Neural cell (in vitro differentiated cells): ENCODE data around the gene GRM5. TPM values are rescaled to one million over a fixed set of nuclear protein-coding genes. Genes with fewer than 3 reads are reported as not detected.

Experiments
- H2AFZ ChIP-seq: fragments of 200-600, 300-800 bp; sonication (generic), shearing (Covaris generic); 2 replicates; pipeline ENCODE4 v1.6.0; 2014; ENCODE audit warnings: low read depth, mild to moderate bottlenecking, antibody characterized with exemption, low read length, moderate library complexity
- H3F3A ChIP-seq: fragments of 200-600 bp; shearing (Covaris generic); 2 replicates; pipeline ENCODE4 v1.6.1; 2016; ENCODE audit warnings: mild to moderate bottlenecking, moderate library complexity, mixed read lengths, antibody characterized with exemption, low read length; ENCODE audit not compliant: insufficient read depth, poor library complexity, severe bottlenecking
- H3K27ac ChIP-seq: fragments of 200-600, 300-800 bp; sonication (generic), shearing (Covaris generic); 2 replicates; pipeline ENCODE4 v1.5.1; 2014; ENCODE audit warnings: mild to moderate bottlenecking, low read length, moderate library complexity
- H3K27me3 ChIP-seq: fragments of 300-800, 200-600 bp; sonication (generic), shearing (Covaris generic); 2 replicates; pipeline ENCODE4 v1.6.0; 2014; ENCODE audit warnings: mild to moderate bottlenecking, low read depth, low read length, moderate library complexity; ENCODE audit not compliant: insufficient read depth
- H3K36me3 ChIP-seq: fragments of 300-800, 200-600 bp; sonication (generic), shearing (Covaris generic); 2 replicates; pipeline ENCODE4 v1.5.1; 2014; ENCODE audit warnings: mild to moderate bottlenecking, antibody characterized with exemption, low read length, moderate library complexity; ENCODE audit not compliant: insufficient read depth
- H3K4me2 ChIP-seq: fragments of 300-800, 200-600 bp; sonication (generic), shearing (Covaris generic); 2 replicates; pipeline ENCODE4 v1.6.0; 2014; ENCODE audit warnings: mild to moderate bottlenecking, low read length
- H3K4me3 ChIP-seq: fragments of 300-800, 200-600 bp; sonication (generic), shearing (Covaris generic); 2 replicates; pipeline ENCODE4 v1.5.1; 2014; ENCODE audit warnings: mild to moderate bottlenecking, low read length, moderate library complexity
- H3K79me2 ChIP-seq: fragments of 200-600 bp; shearing (Covaris generic); replicated peaks from 2 replicates; pipeline ENCODE4 v1.6.0; 2014; ENCODE audit warnings: mild to moderate bottlenecking, low read length, moderate library complexity; ENCODE audit not compliant: insufficient read depth
- H3K9ac ChIP-seq: fragments of 300-800, 200-600 bp; sonication (generic), shearing (Covaris generic); 2 replicates; pipeline ENCODE4 v1.6.1; 2016; ENCODE audit warnings: mild to moderate bottlenecking, low read length, mixed read lengths
- H3K9me2 ChIP-seq: fragments of 200-600 bp; shearing (Covaris generic); 2 replicates; pipeline ENCODE4 v1.6.1; 2016; ENCODE audit warnings: mild to moderate bottlenecking, low read length, mixed read lengths; ENCODE audit not compliant: insufficient read depth
- H3K9me3 ChIP-seq: fragments of 200-600, 300-800 bp; sonication (generic), shearing (Covaris generic); 2 replicates; pipeline ENCODE4 v1.6.1; 2016; ENCODE audit warnings: mild to moderate bottlenecking, mixed run types, low read length, moderate library complexity, mixed read lengths
- H4K20me1 ChIP-seq: fragments of 200-600 bp; shearing (Covaris generic); 2 replicates; pipeline ENCODE4 v1.6.1; 2016; ENCODE audit warnings: mild to moderate bottlenecking, mixed run types; ENCODE audit not compliant: insufficient read depth
- EP300 ChIP-seq: fragments of 450-650 bp; conservative IDR thresholded peaks from 2 replicates; pipeline ENCODE4 v1.6.1; 2014; ENCODE audit warnings: antibody characterized with exemption, mild to moderate bottlenecking, moderate library complexity; ENCODE audit not compliant: poor library complexity, severe bottlenecking
- EZH2 ChIP-seq: fragments of 200-600, 300-800 bp; shearing (Covaris generic), sonication (generic); IDR thresholded peaks from 2 replicates; pipeline ENCODE4 v1.6.1; 2014; ENCODE audit warnings: antibody characterized with exemption, low read length, borderline replicate concordance, mild to moderate bottlenecking; ENCODE audit not compliant: insufficient read depth, poor library complexity, severe bottlenecking
- MXI1 ChIP-seq: fragments of 450-650 bp; conservative IDR thresholded peaks from 2 replicates; pipeline ENCODE4 v1.6.1; 2014; ENCODE audit warnings: antibody characterized with exemption, mild to moderate bottlenecking; ENCODE audit not compliant: poor library complexity, severe bottlenecking
- POLR2AphosphoS5 ChIP-seq: IDR thresholded peaks from 2 replicates; pipeline ENCODE4 v1.6.1; 2012
- RAD21 ChIP-seq: fragments of 450-650 bp; conservative IDR thresholded peaks from 2 replicates; pipeline ENCODE4 v1.6.1; 2014; ENCODE audit warnings: antibody characterized with exemption, mild to moderate bottlenecking, moderate library complexity
- SMC3 ChIP-seq: fragments of 450-650 bp; conservative IDR thresholded peaks from 2 replicates; pipeline ENCODE4 v1.6.1; 2014; ENCODE audit warnings: antibody characterized with exemption, mild to moderate bottlenecking, moderate library complexity; ENCODE audit not compliant: poor library complexity
- TAF1 ChIP-seq: IDR thresholded peaks from 2 replicates; pipeline ENCODE4 v1.6.1; 2012; ENCODE audit warnings: low read depth
- polyA plus RNA-seq: library from polyadenylated mRNA; depleted of rRNA; stranded (reverse); fragments of >200 nt; gene quantifications from 2 replicates; pipeline ENCODE4 v1.2.3, GENCODE V29; 2014
- TF ChIP-seq, protein P1 (sequence below): IDR thresholded peaks from 2 replicates; pipeline ENCODE4 v1.6.1; 2012; ENCODE audit warnings: borderline replicate concordance
- TF ChIP-seq, protein P2 (sequence below): fragments of 450-650 bp; IDR thresholded peaks from 2 replicates; pipeline ENCODE4 v1.5.1; 2014; ENCODE audit warnings: antibody characterized with exemption, mild to moderate bottlenecking, moderate library complexity; ENCODE audit not compliant: poor library complexity, severe bottlenecking

GRM5 gene
- polyA plus RNA-seq, 1 donor from 2014 or later: 11.8 TPM

DNA sequence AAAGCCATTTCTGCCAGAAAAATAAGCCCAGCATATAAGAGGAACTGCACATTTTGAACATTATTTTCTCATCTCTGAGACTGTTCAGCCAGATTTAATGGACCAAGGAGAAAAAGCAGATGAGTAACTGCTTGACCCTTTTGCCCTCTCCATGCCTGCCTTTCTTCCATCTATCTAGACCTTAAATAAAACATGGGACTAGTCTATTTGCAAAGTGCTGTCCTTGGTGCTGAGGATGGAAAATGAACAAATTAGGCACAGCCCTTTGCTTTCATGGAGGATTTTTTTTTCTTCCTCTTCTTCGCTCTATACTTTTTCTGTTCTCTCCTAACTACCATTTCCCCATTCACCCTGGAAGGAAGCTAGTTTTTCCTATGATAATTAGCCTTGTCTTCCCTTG lies 361.3 kb downstream of the GRM5 start:
- no peaks in the 10 kb centered on the region for H3K9me3 ChIP-seq
- H3K4me3 ChIP-seq: no peak overlapping the region
- no peak for TF ChIP-seq EP300
- no peak for TF ChIP-seq SMC3
- no peak for TF ChIP-seq EZH2
- no peak for TF ChIP-seq POLR2AphosphoS5
- TF ChIP-seq, protein P1, sequence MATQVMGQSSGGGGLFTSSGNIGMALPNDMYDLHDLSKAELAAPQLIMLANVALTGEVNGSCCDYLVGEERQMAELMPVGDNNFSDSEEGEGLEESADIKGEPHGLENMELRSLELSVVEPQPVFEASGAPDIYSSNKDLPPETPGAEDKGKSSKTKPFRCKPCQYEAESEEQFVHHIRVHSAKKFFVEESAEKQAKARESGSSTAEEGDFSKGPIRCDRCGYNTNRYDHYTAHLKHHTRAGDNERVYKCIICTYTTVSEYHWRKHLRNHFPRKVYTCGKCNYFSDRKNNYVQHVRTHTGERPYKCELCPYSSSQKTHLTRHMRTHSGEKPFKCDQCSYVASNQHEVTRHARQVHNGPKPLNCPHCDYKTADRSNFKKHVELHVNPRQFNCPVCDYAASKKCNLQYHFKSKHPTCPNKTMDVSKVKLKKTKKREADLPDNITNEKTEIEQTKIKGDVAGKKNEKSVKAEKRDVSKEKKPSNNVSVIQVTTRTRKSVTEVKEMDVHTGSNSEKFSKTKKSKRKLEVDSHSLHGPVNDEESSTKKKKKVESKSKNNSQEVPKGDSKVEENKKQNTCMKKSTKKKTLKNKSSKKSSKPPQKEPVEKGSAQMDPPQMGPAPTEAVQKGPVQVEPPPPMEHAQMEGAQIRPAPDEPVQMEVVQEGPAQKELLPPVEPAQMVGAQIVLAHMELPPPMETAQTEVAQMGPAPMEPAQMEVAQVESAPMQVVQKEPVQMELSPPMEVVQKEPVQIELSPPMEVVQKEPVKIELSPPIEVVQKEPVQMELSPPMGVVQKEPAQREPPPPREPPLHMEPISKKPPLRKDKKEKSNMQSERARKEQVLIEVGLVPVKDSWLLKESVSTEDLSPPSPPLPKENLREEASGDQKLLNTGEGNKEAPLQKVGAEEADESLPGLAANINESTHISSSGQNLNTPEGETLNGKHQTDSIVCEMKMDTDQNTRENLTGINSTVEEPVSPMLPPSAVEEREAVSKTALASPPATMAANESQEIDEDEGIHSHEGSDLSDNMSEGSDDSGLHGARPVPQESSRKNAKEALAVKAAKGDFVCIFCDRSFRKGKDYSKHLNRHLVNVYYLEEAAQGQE: no peak
- no peak for TF ChIP-seq RAD21
- no peak for TF ChIP-seq TAF1
- TF ChIP-seq, protein P2, sequence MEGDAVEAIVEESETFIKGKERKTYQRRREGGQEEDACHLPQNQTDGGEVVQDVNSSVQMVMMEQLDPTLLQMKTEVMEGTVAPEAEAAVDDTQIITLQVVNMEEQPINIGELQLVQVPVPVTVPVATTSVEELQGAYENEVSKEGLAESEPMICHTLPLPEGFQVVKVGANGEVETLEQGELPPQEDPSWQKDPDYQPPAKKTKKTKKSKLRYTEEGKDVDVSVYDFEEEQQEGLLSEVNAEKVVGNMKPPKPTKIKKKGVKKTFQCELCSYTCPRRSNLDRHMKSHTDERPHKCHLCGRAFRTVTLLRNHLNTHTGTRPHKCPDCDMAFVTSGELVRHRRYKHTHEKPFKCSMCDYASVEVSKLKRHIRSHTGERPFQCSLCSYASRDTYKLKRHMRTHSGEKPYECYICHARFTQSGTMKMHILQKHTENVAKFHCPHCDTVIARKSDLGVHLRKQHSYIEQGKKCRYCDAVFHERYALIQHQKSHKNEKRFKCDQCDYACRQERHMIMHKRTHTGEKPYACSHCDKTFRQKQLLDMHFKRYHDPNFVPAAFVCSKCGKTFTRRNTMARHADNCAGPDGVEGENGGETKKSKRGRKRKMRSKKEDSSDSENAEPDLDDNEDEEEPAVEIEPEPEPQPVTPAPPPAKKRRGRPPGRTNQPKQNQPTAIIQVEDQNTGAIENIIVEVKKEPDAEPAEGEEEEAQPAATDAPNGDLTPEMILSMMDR: no peak
- TF ChIP-seq MXI1: no peak
- no peak overlapping the region for H2AFZ ChIP-seq
- H3K4me2 ChIP-seq: no peak overlapping the region
- no peaks in the 10 kb centered on the region for H4K20me1 ChIP-seq
- no peaks in the 10 kb centered on the region for H3K79me2 ChIP-seq
- H3K27ac ChIP-seq: no peak overlapping the region
- H3F3A ChIP-seq: no peaks in the 10 kb centered on the region
- no peaks in the 10 kb centered on the region for H3K36me3 ChIP-seq
- no peak overlapping the region for H3K9ac ChIP-seq
- no peaks in the 10 kb centered on the region for H3K27me3 ChIP-seq
- no peaks in the 10 kb centered on the region for H3K9me2 ChIP-seq

DNA sequence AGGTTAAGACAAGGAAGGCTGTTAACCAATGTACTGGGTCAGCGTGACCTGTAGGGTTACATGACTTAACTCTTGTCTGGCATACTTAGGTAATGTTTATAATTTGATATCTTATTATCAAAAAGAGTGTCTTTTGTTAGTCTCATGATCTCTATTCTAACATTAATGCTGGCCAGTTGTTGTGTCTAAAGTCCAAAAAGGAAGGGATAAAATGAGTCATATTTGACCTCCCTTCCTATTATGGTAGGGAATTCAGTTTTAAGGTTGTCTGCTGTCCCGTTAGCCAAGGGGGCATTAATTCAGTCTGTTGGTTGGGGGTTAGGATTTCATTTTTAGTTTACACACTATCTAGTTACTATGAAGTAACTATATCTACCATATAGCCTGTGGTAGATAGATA lies 364.0 kb downstream of the GRM5 start:
- Histone ChIP-seq H3K27me3 (no peaks in the 10 kb centered on the region), H3K4me3 (no peak overlapping the region), H3K36me3 (no peaks in the 10 kb centered on the region), H3K27ac (no peak overlapping the region), H3K9me2 (no peaks in the 10 kb centered on the region), H3K9ac (no peak overlapping the region), H3F3A (no peaks in the 10 kb centered on the region), H4K20me1 (no peaks in the 10 kb centered on the region), H3K4me2 (no peak overlapping the region), H3K79me2 (no peaks in the 10 kb centered on the region), H3K9me3 (no peaks in the 10 kb centered on the region), H2AFZ (no peak overlapping the region)
- TF ChIP-seq MXI1: no peak
- TF ChIP-seq SMC3: no peak
- TF ChIP-seq EP300: no peak

GRCh38 chr11:88697139-88697538 lies 368.6 kb downstream of the GRM5 start:
- Histone ChIP-seq H3F3A (no peaks in the 10 kb centered on the region), H3K9me3 (no peaks in the 10 kb centered on the region), H3K4me3 (peak overlapping the region; percentile 7), H3K27ac (peak overlapping the region; percentile 29), H2AFZ (no peak overlapping the region), H3K36me3 (no peaks in the 10 kb centered on the region), H3K9me2 (no peaks in the 10 kb centered on the region), H3K4me2 (no peak overlapping the region), H4K20me1 (no peaks in the 10 kb centered on the region), H3K27me3 (no peaks in the 10 kb centered on the region), H3K9ac (no peak overlapping the region), H3K79me2 (no peaks in the 10 kb centered on the region)
- TF ChIP-seq EP300: peak; percentile 28
- no peak for TF ChIP-seq SMC3
